ENCODE measurements around the gene GGTA1.

DNA sequence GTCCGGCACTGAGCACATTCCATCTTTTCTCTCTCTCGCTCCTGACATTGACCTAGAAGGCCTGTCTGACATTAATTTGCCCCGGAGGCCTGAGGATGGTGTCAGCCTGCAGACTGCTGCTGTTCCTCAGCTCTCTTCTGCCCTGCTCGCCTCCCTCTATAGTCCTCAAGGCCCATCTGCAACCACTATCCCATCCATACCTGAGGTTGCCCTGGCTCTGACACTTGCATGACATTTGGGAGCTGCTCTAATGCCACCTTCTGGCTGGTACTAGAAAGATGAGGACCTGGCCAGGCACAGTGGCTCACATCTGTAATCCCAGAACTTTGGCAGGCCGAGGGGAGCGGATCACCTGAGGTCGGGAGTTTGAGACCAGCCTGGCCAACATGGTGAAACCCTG lies 38.6 kb upstream of the GGTA1 start:
- TF ChIP-seq, protein P1, sequence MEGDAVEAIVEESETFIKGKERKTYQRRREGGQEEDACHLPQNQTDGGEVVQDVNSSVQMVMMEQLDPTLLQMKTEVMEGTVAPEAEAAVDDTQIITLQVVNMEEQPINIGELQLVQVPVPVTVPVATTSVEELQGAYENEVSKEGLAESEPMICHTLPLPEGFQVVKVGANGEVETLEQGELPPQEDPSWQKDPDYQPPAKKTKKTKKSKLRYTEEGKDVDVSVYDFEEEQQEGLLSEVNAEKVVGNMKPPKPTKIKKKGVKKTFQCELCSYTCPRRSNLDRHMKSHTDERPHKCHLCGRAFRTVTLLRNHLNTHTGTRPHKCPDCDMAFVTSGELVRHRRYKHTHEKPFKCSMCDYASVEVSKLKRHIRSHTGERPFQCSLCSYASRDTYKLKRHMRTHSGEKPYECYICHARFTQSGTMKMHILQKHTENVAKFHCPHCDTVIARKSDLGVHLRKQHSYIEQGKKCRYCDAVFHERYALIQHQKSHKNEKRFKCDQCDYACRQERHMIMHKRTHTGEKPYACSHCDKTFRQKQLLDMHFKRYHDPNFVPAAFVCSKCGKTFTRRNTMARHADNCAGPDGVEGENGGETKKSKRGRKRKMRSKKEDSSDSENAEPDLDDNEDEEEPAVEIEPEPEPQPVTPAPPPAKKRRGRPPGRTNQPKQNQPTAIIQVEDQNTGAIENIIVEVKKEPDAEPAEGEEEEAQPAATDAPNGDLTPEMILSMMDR (conservative IDR thresholded peaks at IDR 0.05; ENCODE audit: low read length): peak; percentile 36
- TF ChIP-seq EZH2phosphoT487 (IDR thresholded peaks at IDR 0.05; ENCODE audit: borderline replicate concordance): no peak

Measured in Loucy (cell line).